A549 treated with Hydrocortisone at 1 μM for 4 hours (cell line): Measurements from ENCODE around the gene GPR156. TPM values are rescaled to one million over a fixed set of nuclear protein-coding genes. Genes with fewer than 3 reads are reported as not detected.

Experiments used
- total RNA-seq: library from RNA; stranded (reverse); fragments of 200-300 nt; extraction: Qiagen RNA extraction; gene quantifications from 5 replicates; pipeline ENCODE4 v1.2.3, GENCODE V29; 2022

The GPR156 gene
- 0.24 to 0.49 TPM (median 0.36 TPM) in 5 replicates for total RNA-seq

GRCh38 chr3:120284747-120285507, at the start of gene GPR156:
TSS of gene GPR156 (minus strand) at chr3:120285222. CDS start at chr3:120244098, 41,124 bp downstream.

Other genes starting within 250 kb of the GPR156 start
- 22.7 to 30.1 TPM (median 27.0 TPM) in 5 replicates for gene GSK3B, start 190.8 kb downstream of the GPR156 start, total RNA-seq
- 12.1 to 17.4 TPM (median 14.5 TPM) in 5 replicates for gene LRRC58, start 64.1 kb upstream of the GPR156 start, total RNA-seq
- gene FSTL1, start 165.8 kb upstream of the GPR156 start, total RNA-seq = 42.8 to 79.0 TPM (median 67.5 TPM) in 5 replicates